GM20000 (cell line): ENCODE results near the gene NPBWR2.

Experiments
- DNase-seq: peaks from one replicate; pipeline ENCODE4 v3.0.0; 2012; ENCODE audit warnings: low spot score
- TF ChIP-seq, protein P1 (sequence below): IDR thresholded peaks from 2 replicates; pipeline ENCODE4 v1.5.1; 2012; ENCODE audit warnings: mild to moderate bottlenecking, control low read depth; ENCODE audit errors: extremely low read depth, missing control alignments

Gene NPBWR2

DNA sequence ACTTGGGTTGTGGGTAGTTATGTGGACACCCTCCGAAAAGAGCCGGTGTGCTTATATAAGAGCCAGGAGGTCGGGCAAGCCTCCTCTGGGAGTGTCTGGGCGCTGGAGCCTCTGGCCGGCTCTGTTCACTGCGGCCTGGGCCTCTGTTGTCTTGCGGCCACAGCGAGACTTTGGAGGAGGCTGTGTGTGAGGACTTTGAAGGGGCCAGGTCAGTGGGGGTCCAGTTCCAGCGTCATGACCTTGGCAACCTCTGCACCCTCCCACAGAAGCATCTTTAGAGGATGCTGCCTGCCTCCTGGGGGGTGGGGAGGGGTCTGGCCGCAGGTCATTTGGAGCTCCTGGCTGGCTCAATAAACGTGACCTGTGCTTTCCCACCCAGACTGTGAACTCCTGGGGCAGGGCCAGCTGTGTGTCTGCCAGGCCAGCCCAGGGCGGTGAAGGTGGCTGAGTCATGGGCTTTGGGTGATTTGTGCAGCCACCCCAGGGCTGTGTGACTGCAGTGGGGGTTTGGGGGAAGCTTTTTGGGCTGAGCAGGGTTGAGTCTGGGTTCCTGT is 43.1 kb downstream of the NPBWR2 start:
- no peak for DNase-seq
- TF ChIP-seq, protein P1, sequence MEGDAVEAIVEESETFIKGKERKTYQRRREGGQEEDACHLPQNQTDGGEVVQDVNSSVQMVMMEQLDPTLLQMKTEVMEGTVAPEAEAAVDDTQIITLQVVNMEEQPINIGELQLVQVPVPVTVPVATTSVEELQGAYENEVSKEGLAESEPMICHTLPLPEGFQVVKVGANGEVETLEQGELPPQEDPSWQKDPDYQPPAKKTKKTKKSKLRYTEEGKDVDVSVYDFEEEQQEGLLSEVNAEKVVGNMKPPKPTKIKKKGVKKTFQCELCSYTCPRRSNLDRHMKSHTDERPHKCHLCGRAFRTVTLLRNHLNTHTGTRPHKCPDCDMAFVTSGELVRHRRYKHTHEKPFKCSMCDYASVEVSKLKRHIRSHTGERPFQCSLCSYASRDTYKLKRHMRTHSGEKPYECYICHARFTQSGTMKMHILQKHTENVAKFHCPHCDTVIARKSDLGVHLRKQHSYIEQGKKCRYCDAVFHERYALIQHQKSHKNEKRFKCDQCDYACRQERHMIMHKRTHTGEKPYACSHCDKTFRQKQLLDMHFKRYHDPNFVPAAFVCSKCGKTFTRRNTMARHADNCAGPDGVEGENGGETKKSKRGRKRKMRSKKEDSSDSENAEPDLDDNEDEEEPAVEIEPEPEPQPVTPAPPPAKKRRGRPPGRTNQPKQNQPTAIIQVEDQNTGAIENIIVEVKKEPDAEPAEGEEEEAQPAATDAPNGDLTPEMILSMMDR: no peak

DNA sequence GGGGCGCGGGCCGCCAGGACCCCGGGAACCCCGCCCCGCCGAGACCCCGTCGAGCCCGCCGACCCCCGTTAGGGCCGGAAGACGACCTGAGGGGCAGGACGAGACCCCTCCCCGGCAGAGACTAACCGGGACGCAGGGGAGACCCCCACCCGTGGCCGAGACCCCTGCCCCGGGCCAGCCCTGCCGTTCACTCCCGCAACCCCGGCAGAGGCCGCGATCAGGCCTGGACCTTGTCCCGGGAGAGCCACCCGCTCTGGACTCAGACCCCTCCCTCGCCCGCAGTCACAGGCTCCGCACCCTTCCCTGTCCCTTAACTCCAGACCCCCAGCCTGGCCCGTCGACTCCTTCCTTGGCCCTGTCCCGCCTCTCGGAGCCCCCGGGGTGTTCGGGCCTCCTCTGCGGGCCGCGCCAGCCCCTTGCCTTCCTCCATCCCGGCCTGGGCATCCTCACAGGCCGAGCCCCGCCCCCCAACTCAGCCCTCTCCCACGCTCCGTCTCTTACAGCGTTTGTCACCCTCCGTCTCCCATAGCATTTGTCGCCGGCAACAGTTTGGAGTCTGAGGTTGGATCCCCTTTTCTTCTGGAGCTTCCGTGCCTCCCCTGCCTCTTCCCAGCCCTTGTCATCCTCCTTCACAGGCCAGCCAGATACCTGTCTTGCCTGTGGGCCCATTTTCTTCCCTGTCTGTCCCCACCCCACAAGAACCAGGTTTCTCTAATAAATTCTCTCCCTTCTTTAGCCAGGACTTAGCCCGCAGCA is 43.8 kb downstream of the NPBWR2 start:
- TF ChIP-seq, protein P1: no peak
- DNase-seq: no peak

DNA sequence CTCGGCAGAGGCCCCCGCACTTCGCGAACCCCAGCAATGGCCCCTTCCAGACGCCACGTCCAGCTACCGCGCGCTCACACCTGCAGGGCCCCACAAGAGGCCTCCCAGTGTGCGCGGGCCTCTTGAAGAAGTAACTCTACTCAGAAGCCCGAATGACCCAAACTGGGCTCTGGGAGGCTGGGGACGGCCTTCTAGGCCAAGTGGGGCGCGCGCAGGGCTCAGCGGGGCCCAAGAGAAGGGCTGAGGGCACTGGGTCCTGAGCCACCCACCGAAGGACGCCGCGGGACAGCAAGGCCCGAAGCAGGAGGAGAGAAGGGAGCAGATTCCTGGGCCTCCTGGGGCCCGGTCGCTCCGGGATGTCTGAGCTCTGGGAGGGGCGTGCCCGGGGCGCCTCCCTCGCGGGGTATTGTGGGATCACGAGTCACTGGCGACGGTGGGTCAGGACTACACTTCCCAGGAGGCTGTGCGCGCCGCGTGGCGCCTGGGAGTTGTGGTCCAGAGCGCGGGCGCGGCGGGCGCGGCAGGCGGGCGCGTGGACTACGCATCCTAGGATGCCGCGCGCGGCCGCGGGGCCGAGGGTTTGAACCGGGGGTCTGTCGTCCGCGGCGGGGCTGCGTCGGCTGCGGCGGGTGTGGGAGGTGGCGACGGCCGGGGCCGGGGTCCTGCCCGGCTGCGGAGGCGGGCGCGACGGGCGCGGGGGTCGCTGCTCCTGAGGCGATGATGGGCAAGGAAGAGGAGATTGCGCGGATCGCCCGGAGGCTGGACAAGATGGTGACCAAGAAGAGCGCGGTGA is 44.6 kb downstream of the NPBWR2 start, which contains the start of gene TCEA2:
Gene TCEA2, plus strand, starts transcription at position 603 of the 793 bp plus-strand sequence. Its CDS starts 115 bp downstream, at position 718.
- DNase-seq: peak; percentile 98
- TF ChIP-seq, protein P1: no peak

DNA sequence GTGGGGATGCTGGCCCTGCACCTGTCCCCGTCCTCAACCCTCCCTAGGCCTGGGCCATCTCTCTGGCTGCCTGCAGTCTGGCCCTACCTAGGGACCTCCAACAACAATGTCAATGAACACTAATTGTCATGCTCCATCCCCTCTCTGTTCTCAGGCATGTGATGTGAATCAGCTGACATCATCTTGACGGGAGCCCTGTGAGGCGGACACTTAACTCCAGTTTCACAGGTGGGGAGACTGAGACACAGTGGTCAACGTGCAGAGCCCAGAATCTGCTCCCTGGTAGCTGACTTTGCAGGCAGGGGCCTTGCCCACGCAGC is 45.1 kb downstream of the NPBWR2 start:
- TF ChIP-seq, protein P1: no peak
- no peak for DNase-seq

DNA sequence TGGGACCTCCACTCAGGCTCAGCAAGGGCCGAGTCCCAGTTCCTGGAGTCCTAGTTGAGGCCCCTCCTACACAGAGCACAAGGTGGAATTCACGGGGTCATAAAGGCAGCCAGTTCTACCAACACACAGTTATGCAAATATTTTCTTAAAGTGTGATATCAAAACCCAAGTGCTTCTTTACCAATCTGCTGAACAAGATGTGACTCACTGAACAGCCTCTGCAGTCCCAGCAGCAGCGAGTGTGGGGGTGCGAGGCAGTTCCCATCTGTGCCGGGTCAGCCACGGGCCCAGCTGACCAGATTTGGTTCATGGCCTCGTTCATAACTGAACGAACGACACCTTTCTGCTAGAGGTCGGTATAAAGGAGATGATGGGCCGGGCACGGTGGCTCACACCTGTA is 48.8 kb downstream of the NPBWR2 start:
- no peak for DNase-seq
- TF ChIP-seq, protein P1: no peak

GRCh38 chr20:64057628-64058498 is 49.5 kb downstream of the NPBWR2 start:
- TF ChIP-seq, protein P1: peak; percentile 88

More at GRCh38 chr20:64057628-64058498, 49.5 kb downstream of the NPBWR2 start:
- DNase-seq: peak; percentile 90
